Measurements from ENCODE around the gene C1orf210.

The C1orf210 gene

GRCh38 chr1:43294761-43295160, 9.4 kb upstream of the C1orf210 start:
- Histone ChIP-seq H3K27me3 (ENCODE audit: control insufficient read depth in 2 of 2, insufficient read depth in 2 of 2, low read length in 2 of 2) (no peaks in the 10 kb centered on the region), H3K36me3 (ENCODE audit: control insufficient read depth in 2 of 2, insufficient read depth in 2 of 2, low read length in 2 of 2) (no peaks in the 10 kb centered on the region), H3K27ac (ENCODE audit: low read depth in 2 of 2, low read length in 2 of 2) (peak overlapping the region; percentile 59 to 73), H3K9ac (ENCODE audit: low read depth in 1 of 2, low read length in 2 of 2) (peak overlapping the region in 1 of 2 donors; percentile 7), H3K4me1 (ENCODE audit: control insufficient read depth in 2 of 2, insufficient read depth in 2 of 2, low read length in 2 of 2) (peaks cover 24 to 46% of the 10 kb centered on the region in 2 donors), H3K9me3 (ENCODE audit: control insufficient read depth in 2 of 2, low read length in 2 of 2) (no peaks in the 10 kb centered on the region), H3K4me3 (ENCODE audit: low read length in 2 of 2) (no peak overlapping the region)

- Histone ChIP-seq H3K9ac (ENCODE audit: low read depth in 1 of 2, low read length in 2 of 2) (peak overlapping the region in 1 of 2 donors; percentile 28), H3K4me1 (ENCODE audit: control insufficient read depth in 2 of 2, insufficient read depth in 2 of 2, low read length in 2 of 2) (peaks cover 24 to 48% of the 10 kb centered on the region in 2 donors)
Measured at GRCh38 chr1:43293896-43294760, 8.7 kb upstream of the C1orf210 start.

GRCh38 chr1:43293176-43293575, 7.8 kb upstream of the C1orf210 start:
- peaks cover 24 to 48% of the 10 kb centered on the region in 2 donors for H3K4me1 ChIP-seq (ENCODE audit: control insufficient read depth in 2 of 2, insufficient read depth in 2 of 2, low read length in 2 of 2)
- H3K36me3 ChIP-seq (ENCODE audit: control insufficient read depth in 2 of 2, insufficient read depth in 2 of 2, low read length in 2 of 2), result no peaks in the 10 kb centered on the region
- H3K4me3 ChIP-seq (ENCODE audit: low read length in 2 of 2), result no peak overlapping the region
- no peaks in the 10 kb centered on the region for H3K27me3 ChIP-seq (ENCODE audit: control insufficient read depth in 2 of 2, insufficient read depth in 2 of 2, low read length in 2 of 2)
- H3K9ac ChIP-seq (ENCODE audit: low read depth in 1 of 2, low read length in 2 of 2), result peak overlapping the region in 1 of 2 donors; percentile 28
- H3K27ac ChIP-seq (ENCODE audit: low read depth in 2 of 2, low read length in 2 of 2), result peak overlapping the region; percentile 56 to 73
- H3K9me3 ChIP-seq (ENCODE audit: control insufficient read depth in 2 of 2, low read length in 2 of 2), result no peaks in the 10 kb centered on the region

More at GRCh38 chr1:43293896-43294760, 8.7 kb upstream of the C1orf210 start:
- Histone ChIP-seq H3K4me3 (ENCODE audit: low read length in 2 of 2) (no peak overlapping the region), H3K9me3 (ENCODE audit: control insufficient read depth in 2 of 2, low read length in 2 of 2) (no peaks in the 10 kb centered on the region), H3K27me3 (ENCODE audit: control insufficient read depth in 2 of 2, insufficient read depth in 2 of 2, low read length in 2 of 2) (no peaks in the 10 kb centered on the region), H3K36me3 (ENCODE audit: control insufficient read depth in 2 of 2, insufficient read depth in 2 of 2, low read length in 2 of 2) (no peaks in the 10 kb centered on the region), H3K27ac (ENCODE audit: low read depth in 2 of 2, low read length in 2 of 2) (peak overlapping the region; percentile 59 to 73)

GRCh38 chr1:43292679-43293078, 7.3 kb upstream of the C1orf210 start:
- H3K4me3 ChIP-seq (ENCODE audit: low read length in 2 of 2), result no peak overlapping the region
- H3K27me3 ChIP-seq (ENCODE audit: control insufficient read depth in 2 of 2, insufficient read depth in 2 of 2, low read length in 2 of 2), result no peaks in the 10 kb centered on the region
- no peaks in the 10 kb centered on the region for H3K9me3 ChIP-seq (ENCODE audit: control insufficient read depth in 2 of 2, low read length in 2 of 2)
- H3K27ac ChIP-seq (ENCODE audit: low read depth in 2 of 2, low read length in 2 of 2), result peak overlapping the region in 1 of 2 donors; percentile 73
- peaks cover 24 to 48% of the 10 kb centered on the region in 2 donors for H3K4me1 ChIP-seq (ENCODE audit: control insufficient read depth in 2 of 2, insufficient read depth in 2 of 2, low read length in 2 of 2)
- no peak overlapping the region for H3K9ac ChIP-seq (ENCODE audit: low read depth in 1 of 2, low read length in 2 of 2)
- no peaks in the 10 kb centered on the region for H3K36me3 ChIP-seq (ENCODE audit: control insufficient read depth in 2 of 2, insufficient read depth in 2 of 2, low read length in 2 of 2)

GRCh38 chr1:43292216-43292615, 6.8 kb upstream of the C1orf210 start:
- no peaks in the 10 kb centered on the region for H3K27me3 ChIP-seq (ENCODE audit: control insufficient read depth in 2 of 2, insufficient read depth in 2 of 2, low read length in 2 of 2)
- H3K9me3 ChIP-seq (ENCODE audit: control insufficient read depth in 2 of 2, low read length in 2 of 2), result no peaks in the 10 kb centered on the region
- H3K4me1 ChIP-seq (ENCODE audit: control insufficient read depth in 2 of 2, insufficient read depth in 2 of 2, low read length in 2 of 2), result peaks cover 24 to 48% of the 10 kb centered on the region in 2 donors
- H3K36me3 ChIP-seq (ENCODE audit: control insufficient read depth in 2 of 2, insufficient read depth in 2 of 2, low read length in 2 of 2), result no peaks in the 10 kb centered on the region
- no peak overlapping the region for H3K27ac ChIP-seq (ENCODE audit: low read depth in 2 of 2, low read length in 2 of 2)
- H3K4me3 ChIP-seq (ENCODE audit: low read length in 2 of 2), result no peak overlapping the region
- H3K9ac ChIP-seq (ENCODE audit: low read depth in 1 of 2, low read length in 2 of 2), result no peak overlapping the region

- Histone ChIP-seq H3K36me3 (ENCODE audit: control insufficient read depth in 2 of 2, insufficient read depth in 2 of 2, low read length in 2 of 2) (no peaks in the 10 kb centered on the region), H3K9ac (ENCODE audit: low read depth in 1 of 2, low read length in 2 of 2) (no peak overlapping the region), H3K27ac (ENCODE audit: low read depth in 2 of 2, low read length in 2 of 2) (peak overlapping the region in 1 of 2 donors; percentile 15), H3K27me3 (ENCODE audit: control insufficient read depth in 2 of 2, insufficient read depth in 2 of 2, low read length in 2 of 2) (no peaks in the 10 kb centered on the region), H3K4me3 (ENCODE audit: low read length in 2 of 2) (no peak overlapping the region), H3K9me3 (ENCODE audit: control insufficient read depth in 2 of 2, low read length in 2 of 2) (no peaks in the 10 kb centered on the region), H3K4me1 (ENCODE audit: control insufficient read depth in 2 of 2, insufficient read depth in 2 of 2, low read length in 2 of 2) (peaks cover 17 to 46% of the 10 kb centered on the region in 2 donors)
Measured at GRCh38 chr1:43288785-43289706, 3.7 kb upstream of the C1orf210 start.

GRCh38 chr1:43288058-43288784, 2.8 kb upstream of the C1orf210 start:
- H3K36me3 ChIP-seq (ENCODE audit: control insufficient read depth in 2 of 2, insufficient read depth in 2 of 2, low read length in 2 of 2), result no peaks in the 10 kb centered on the region
- no peak overlapping the region for H3K27ac ChIP-seq (ENCODE audit: low read depth in 2 of 2, low read length in 2 of 2)
- H3K4me1 ChIP-seq (ENCODE audit: control insufficient read depth in 2 of 2, insufficient read depth in 2 of 2, low read length in 2 of 2), result peaks cover 16 to 42% of the 10 kb centered on the region in 2 donors
- no peaks in the 10 kb centered on the region for H3K27me3 ChIP-seq (ENCODE audit: control insufficient read depth in 2 of 2, insufficient read depth in 2 of 2, low read length in 2 of 2)
- no peak overlapping the region for H3K4me3 ChIP-seq (ENCODE audit: low read length in 2 of 2)
- no peak overlapping the region for H3K9ac ChIP-seq (ENCODE audit: low read depth in 1 of 2, low read length in 2 of 2)
- H3K9me3 ChIP-seq (ENCODE audit: control insufficient read depth in 2 of 2, low read length in 2 of 2), result no peaks in the 10 kb centered on the region

GRCh38 chr1:43286533-43286932, 1.2 kb upstream of the C1orf210 start:
- Histone ChIP-seq H3K9ac (ENCODE audit: low read depth in 1 of 2, low read length in 2 of 2) (peak overlapping the region in 1 of 2 donors; percentile 98), H3K27ac (ENCODE audit: low read depth in 2 of 2, low read length in 2 of 2) (peak overlapping the region; percentile 92 to 98), H3K27me3 (ENCODE audit: control insufficient read depth in 2 of 2, insufficient read depth in 2 of 2, low read length in 2 of 2) (no peaks in the 10 kb centered on the region), H3K36me3 (ENCODE audit: control insufficient read depth in 2 of 2, insufficient read depth in 2 of 2, low read length in 2 of 2) (peaks cover 0 to 7% of the 10 kb centered on the region in 2 donors), H3K4me1 (ENCODE audit: control insufficient read depth in 2 of 2, insufficient read depth in 2 of 2, low read length in 2 of 2) (peaks cover 16 to 34% of the 10 kb centered on the region in 2 donors), H3K4me3 (ENCODE audit: low read length in 2 of 2) (peak overlapping the region in 1 of 2 donors; percentile 92), H3K9me3 (ENCODE audit: control insufficient read depth in 2 of 2, low read length in 2 of 2) (no peaks in the 10 kb centered on the region)

- H3K9ac ChIP-seq (ENCODE audit: low read depth in 1 of 2, low read length in 2 of 2), result peak overlapping the region; percentile 38 to 98
- peak overlapping the region; percentile 92 to 98 for H3K27ac ChIP-seq (ENCODE audit: low read depth in 2 of 2, low read length in 2 of 2)
- H3K36me3 ChIP-seq (ENCODE audit: control insufficient read depth in 2 of 2, insufficient read depth in 2 of 2, low read length in 2 of 2), result peaks cover 0 to 7% of the 10 kb centered on the region in 2 donors
- H3K9me3 ChIP-seq (ENCODE audit: control insufficient read depth in 2 of 2, low read length in 2 of 2), result no peaks in the 10 kb centered on the region
- H3K4me3 ChIP-seq (ENCODE audit: low read length in 2 of 2), result peak overlapping the region; percentile 83 to 92
- no peaks in the 10 kb centered on the region for H3K27me3 ChIP-seq (ENCODE audit: control insufficient read depth in 2 of 2, insufficient read depth in 2 of 2, low read length in 2 of 2)
- peaks cover 16 to 34% of the 10 kb centered on the region in 2 donors for H3K4me1 ChIP-seq (ENCODE audit: control insufficient read depth in 2 of 2, insufficient read depth in 2 of 2, low read length in 2 of 2)
Measured at GRCh38 chr1:43286115-43286514, 734 bp upstream of the C1orf210 start.
